GM12872 (cell line): ENCODE measurements around the gene GLTP.

Source experiments
- CTCF ChIP-seq: IDR thresholded peaks from 3 replicates; pipeline ENCODE4 v1.5.1; 2011; ENCODE audit warnings: low read depth, mild to moderate bottlenecking, low read length, moderate library complexity; ENCODE audit not compliant: insufficient read depth

The GLTP gene

GRCh38 chr12:109890620-109891170 lies 10.4 kb upstream of the GLTP start:
- TF ChIP-seq CTCF: no peak

- TF ChIP-seq CTCF: no peak
Measured at GRCh38 chr12:109888179-109889020, 8.1 kb upstream of the GLTP start.

DNA sequence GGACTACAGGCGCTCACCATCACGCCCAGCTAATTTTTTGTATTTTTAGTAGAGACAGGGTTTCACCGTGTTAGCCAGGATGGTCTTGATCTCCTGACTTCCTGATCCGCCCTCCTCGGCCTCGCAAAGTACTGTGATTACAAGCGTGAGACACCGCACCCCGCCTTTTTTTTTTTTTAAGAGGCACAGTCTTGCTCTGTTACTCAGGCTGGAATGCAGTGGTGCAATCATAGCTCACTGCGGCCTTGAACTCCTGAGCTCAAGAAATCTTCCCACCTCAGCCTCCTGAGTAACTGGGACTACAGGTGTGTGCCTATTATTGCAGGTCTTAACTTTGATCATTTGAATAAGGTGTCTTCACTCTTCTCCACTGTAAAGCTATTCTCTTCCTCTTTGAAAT lies 5.3 kb upstream of the GLTP start:
- TF ChIP-seq CTCF: no peak

DNA sequence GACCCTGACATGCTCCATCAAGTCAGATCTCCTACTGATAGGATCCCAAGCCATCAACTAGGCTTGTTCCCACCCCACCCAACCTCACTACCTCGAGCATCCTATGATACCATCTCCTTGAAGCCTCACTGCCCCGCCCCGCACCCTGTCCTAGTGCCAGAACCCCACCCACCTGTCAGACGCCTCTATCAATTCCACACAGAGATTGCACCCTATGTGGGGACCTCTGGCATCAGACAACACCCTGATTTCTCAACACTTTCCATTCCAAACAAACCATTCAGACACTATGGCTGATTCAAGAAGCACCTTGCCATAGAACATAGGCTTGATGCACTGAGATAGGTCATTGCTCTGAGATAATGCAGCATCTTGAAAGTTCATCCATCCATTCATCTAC lies 3.1 kb upstream of the GLTP start:
- no peak for TF ChIP-seq CTCF

DNA sequence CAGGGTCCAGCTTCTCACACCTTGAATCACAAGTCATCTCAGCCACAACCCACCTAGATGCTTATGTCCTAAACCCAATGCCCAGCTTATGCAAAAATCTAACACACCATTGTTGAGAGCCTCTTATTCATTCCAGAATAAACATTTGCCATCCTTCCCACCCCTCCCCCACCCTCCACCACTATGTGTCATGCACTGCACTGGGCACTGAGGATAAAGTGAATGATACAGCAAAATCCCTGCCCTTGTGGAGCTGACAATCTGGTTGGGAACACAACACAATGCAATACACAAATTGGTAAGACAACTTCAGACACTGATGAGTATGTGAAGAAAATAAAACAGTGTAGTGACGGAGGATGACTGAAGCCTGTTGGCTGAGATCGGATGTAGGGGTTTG lies 1.4 kb upstream of the GLTP start:
- TF ChIP-seq CTCF: no peak

DNA sequence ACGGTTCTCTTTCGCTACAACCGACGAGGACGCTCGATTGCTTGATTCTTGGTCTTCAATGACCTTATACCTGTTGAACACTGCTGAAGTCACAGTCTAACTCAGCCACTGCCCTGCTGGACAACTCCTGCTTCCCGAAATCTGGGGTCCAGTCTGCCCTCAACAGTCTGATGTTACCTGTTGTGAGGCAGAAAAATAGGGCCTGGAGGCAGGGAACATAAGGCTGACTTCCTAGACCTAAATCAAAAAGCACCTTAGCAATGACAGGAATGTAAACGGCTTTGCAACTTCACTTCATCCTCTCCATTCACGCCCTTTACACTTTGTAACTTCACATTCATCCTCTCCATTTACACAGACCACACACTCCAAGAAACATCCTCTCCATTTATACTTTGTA lies 597 bp upstream of the GLTP start:
- TF ChIP-seq CTCF: no peak

GRCh38 chr12:109879351-109880042 lies 844 bp downstream of the GLTP start:
- TF ChIP-seq CTCF: no peak
